NCI-H526 treated with DMSO at 0.1 percent for 48 hours (cell line): ENCODE results near the gene NUDT22.

Experiments
- DNase-seq: peaks from one replicate; lab custom pipeline; 2025; lab: John Stamatoyannopoulos, UW

The NUDT22 gene

GRCh38 chr11:64225608-64226506 lies at the start of gene NUDT22, which contains the start of gene TRPT1:
Gene NUDT22, plus strand, starts transcription at chr11:64226274. Its CDS starts 379 bp downstream, at chr11:64226653.
Gene TRPT1, minus strand, starts transcription at chr11:64226186. Its CDS starts 326 bp downstream, at chr11:64225860.
- peak; percentile 74 for DNase-seq

GRCh38 chr11:64176751-64177150 lies 49.3 kb upstream of the NUDT22 start:
- no peak for DNase-seq

- no peak for DNase-seq
These were observed 47.9 kb upstream of the NUDT22 start for GRCh38 chr11:64178203-64178602.

DNA sequence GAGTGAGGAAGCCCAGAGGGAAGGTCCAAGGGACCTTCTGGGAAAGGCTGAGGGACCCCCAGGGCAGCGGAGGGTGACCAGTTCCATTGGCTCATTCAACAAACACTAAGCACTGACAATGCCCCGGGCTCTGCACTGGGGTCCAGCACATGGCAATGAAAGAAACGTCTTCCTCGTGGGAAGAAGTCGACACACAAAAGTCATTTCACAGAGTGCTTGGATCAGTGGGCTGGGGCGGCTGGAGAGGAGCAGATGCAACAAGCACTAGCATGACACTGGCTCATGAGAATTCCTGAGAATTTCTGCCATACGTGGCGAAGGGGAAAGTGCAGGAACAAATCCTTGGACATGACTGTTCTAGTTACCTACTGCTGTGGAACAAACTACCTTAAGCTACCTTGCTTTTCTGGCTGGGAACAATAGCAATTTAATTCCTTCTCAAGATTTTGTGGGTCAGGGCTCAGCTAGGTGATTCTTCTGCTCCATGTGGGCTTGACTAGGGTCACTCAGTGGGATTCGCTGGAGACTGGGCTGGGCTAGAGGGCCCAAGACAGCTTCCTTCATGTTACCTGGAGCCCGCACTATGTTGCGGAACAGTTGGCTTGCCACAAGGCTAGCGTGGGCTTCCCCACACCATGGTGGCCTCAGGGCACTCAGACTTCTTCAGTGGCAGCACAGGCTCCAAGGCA lies 47.0 kb upstream of the NUDT22 start:
- DNase-seq, result no peak

GRCh38 chr11:64180891-64181290 lies 45.2 kb upstream of the NUDT22 start:
- DNase-seq, result no peak

DNA sequence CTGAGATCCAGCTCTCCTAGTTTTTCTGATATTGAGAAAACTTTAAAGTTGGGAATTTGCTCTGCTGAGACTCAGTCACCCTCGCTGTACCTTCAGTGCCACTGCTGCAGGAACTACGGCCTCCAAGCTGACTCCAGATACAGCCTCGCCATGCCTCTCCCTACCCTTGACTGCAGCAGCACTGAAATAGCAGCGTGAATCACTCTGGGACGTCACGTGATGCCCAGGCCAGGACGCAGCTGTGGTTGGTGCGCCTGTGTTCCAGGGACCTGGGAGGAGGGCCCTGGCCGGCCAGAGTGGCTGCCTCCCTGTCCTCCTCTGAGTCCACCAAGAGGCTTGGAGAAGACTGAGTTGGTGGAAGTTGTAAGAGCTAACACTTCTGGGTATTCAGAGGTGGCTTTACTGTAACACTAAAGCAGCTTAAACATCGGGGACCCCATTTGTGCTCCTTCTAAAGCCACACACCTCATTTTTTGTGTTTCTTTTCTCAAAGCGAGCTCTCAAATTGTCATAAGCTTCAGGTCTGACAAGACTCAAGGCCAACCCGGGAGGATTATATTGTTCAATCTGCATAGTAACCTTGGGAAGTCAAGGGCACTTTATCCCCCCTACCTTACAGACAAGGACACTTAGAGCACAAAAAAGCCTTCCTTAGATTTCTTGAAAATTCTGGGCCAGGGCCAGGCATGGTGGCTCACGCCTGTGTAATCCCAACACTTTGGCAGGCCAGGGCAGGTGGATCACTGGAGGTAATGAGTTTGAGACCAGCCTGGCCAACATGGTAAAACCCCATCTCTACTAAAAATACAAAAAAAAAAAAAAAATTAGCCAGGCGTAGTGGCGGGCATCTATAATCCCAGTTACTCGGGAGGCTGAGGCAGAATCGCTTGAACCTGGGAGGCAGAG lies 44.3 kb upstream of the NUDT22 start:
- DNase-seq, result peak; percentile 54

DNA sequence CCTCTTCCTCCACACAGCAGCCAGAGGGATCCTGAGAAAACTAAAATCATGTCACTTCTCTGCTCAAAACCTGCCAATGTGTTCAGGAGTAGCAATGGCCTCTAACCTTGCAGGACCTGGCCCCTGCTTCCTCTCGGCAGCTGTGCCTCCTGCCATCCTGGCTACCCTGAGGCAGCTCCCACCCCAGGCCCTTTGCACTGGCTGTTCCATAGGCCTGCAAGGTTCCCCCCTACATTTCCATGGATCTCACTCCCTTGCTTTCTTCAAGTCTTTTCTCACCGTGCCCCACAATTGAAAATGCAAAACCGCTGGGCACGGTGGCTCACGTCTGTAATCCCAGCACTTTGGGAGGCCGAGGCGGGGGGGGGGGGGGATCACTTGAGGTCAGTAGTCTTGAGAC lies 42.2 kb upstream of the NUDT22 start:
- DNase-seq, result no peak

DNA sequence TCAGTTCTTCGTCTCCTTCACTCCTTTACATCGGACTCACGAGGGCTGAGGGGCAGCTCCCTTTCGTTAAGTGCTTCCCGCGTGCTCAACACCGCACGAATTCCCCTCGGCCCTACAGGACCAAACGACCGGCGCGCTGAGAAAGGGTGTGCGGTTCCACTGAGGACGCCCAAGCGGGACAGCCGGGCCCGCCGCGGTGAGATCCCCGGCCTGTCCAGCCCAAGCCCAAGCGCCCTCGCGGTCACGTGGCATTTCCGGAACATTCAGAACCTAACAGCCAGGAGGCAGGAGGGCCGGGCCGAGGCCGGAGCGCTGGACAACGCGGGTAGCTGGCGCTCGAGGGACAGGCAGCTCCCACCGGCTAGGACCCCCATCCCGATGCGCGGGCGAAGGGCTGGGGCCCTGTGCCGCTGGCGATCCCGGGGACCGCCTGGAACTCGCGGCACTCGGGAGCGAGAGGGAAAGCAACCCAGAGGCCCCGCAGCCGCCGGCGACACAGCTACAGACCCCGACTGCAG lies 40.8 kb upstream of the NUDT22 start:
- DNase-seq, result peak; percentile 74

GRCh38 chr11:64185693-64186491 lies 40.2 kb upstream of the NUDT22 start, which contains the start of gene STIP1:
Gene STIP1, plus strand, starts transcription at chr11:64186171. Its CDS starts 91 bp downstream, at chr11:64186262.
- DNase-seq, result peak; percentile 100

GRCh38 chr11:64186492-64187165 lies 39.4 kb upstream of the NUDT22 start:
- no peak for DNase-seq

DNA sequence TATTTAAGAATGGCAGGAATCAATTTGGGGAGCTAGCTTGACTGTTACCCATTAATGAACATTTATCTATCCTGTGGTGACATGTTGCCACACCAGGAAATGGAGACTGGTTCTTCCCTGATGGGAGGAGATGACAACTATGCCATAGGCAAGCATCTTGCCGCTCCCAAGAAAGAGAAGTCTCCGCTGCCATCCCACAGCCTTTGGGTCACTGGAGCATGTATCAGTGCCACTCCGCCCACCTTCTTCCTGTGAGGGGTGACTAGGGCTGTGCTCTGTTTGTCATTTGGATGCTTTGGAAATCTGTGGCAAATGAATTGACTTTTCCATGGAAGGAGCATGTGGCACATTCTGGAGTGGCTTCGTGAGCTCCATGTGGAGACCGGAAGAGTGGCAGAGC lies 33.6 kb upstream of the NUDT22 start:
- DNase-seq, result no peak

DNA sequence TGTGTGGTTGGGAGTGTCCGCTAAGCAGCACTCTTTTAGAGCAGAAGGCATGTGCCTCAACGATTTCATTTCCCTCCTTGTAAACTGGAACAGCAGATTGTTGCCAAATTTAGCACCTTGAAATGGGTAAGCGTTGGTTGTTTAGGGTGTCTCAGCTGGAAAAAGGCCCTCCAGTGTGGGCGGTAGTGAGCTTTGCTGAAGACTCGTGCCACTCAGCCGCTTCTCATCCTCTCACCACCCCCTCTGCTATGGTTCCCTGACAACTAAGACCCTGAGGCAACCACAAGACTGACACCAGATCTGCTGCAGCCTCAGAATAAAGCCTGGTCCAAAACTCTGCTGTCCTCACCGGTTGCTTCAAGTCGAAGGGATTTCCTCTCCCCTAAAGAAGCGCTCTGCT lies 29.4 kb upstream of the NUDT22 start:
- no peak for DNase-seq

- no peak for DNase-seq
These were observed 27.6 kb upstream of the NUDT22 start for GRCh38 chr11:64198511-64198910.

DNA sequence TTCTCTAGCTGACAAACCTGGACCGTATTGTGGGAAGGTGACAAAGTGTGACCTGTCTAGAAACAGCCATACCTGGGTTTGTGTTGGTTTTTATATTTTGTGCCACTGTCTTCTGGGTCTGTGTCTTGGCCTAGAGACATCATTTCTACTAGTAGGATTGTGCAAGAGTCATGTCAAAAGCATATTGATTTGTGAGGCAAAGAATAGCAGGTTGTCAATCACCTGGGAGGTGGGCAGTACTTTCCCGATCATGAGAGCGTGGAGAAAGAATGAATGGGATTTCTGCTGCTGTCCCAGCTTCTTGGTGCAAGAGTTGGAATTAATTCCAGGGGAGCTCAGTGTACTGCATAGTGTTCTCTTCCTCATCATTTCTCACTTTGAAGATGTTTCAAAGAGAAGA lies 24.5 kb upstream of the NUDT22 start:
- no peak for DNase-seq

DNA sequence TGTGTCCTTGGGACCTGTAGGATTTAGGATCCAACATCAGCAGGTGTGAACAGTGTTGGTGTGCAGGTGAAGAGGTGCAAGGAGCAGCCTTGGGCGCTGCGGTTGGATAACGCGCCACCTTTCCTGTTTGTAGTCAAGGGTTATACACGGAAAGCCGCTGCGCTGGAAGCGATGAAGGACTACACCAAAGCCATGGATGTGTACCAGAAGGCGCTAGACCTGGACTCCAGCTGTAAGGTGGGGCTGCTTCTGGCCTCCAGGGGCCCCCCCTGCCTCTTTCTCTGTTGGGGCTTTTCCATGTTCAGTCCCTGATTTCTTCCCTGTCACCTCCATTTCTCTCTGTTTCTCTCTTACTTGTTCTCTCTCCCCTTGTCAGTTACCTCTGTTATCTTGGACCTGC lies 23.1 kb upstream of the NUDT22 start:
- no peak for DNase-seq

DNA sequence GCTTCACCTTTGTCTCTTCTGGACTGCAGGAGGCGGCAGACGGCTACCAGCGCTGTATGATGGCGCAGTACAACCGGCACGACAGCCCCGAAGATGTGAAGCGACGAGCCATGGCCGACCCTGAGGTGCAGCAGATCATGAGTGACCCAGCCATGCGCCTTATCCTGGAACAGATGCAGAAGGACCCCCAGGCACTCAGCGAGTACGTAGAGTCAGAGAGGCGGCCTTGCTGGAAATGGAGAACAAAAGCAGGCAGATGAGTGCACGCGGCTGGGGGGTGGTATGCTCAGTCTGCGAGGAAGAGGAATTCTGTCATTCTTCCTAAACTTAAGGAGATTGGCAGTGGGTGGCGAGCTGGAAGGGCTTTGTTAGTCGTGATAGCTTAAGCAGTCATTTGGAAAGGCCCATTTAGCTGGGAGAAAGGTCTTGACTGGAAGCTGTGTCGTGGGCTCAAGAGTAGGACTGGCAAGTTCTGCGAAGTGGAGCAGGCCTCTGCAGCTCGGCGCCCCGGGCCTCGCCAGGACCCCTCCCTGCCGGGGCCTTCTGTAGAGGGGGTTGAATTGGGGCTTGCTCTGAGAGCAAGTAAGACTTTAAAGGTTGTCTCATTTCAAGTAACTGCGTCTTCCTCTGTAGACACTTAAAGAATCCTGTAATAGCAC lies 22.5 kb upstream of the NUDT22 start:
- no peak for DNase-seq

GRCh38 chr11:64204080-64204440 lies 22.0 kb upstream of the NUDT22 start:
- DNase-seq, result no peak

GRCh38 chr11:64204464-64204989 lies 21.5 kb upstream of the NUDT22 start:
- DNase-seq, result peak; percentile 52

DNA sequence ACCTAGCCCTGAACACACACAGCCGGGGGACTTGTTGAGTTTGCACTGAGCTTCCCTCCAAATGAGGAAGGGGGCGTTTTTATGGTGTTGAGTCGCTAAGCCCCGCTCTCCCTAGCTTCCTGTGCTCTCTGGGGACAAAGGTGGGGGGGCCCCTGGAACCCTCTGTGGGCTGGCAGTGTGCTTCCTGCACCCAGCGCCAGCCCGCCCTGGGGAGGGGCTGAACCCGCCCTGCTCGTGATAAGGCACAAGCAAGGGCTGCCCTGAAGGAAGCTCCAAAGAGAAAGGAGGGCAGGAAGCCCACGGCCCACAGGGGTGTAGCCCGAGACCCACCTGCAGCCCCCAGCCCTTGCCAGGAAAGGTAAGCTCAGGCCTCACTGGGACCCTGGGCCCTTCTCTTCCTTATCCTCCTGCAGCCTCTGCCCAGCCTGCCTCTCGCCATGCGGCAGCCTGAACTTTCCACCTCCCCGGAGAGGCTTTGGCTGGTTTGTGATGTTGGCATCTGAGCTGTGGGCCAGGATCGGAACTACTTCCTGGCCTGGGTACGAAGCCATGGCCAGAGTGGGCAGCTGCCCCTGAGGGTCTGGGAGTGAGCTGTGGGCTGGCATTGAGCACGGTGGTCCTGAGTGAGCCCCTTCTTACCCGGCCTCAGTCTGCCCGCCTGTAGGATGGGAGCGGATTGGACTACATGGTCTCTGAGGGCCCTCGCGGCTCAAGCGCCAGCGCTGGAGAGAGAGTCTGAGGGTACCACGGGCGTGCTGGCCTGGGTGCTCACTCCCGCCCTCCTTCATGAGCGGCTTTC lies 19.4 kb upstream of the NUDT22 start, which contains the start of gene FERMT3:
Gene FERMT3, plus strand, starts transcription at position 265 of the 799 bp plus-strand sequence. CDS start 644 bp downstream, outside the sequence.
- DNase-seq, result no peak
